Upper lobe of left lung (tissue), 6 donors: ENCODE data around the gene ONECUT1. TPM values are rescaled to one million over a fixed set of nuclear protein-coding genes. Genes with fewer than 3 reads are reported as not detected.

Source experiments
- ATAC-seq, 2 donors: fragments of 200-7000 bp; cut with Tn5 transposase; one replicate each; pipeline ENCODE4 v1.9.1; 2022; ENCODE audit warnings: mild to moderate bottlenecking in 2 of 2, moderate library complexity in 2 of 2; ENCODE audit not compliant: low FRiP score in 2 of 2
- DNase-seq, 2 donors: peaks; one replicate each; pipeline ENCODE4 v3.0.0-alpha.2; 2019 to 2020
- H3K27ac ChIP-seq, 4 donors: fragments of 200-600 bp; sonication (generic); one replicate each; pipeline ENCODE4 v1.5.1; 2016 to 2019
- H3K27me3 ChIP-seq, 4 donors: fragments of 200-600 bp; sonication (generic); one replicate each; pipeline ENCODE4 v1.5.1; 2017 to 2019
- H3K36me3 ChIP-seq, 4 donors: fragments of 200-600 bp; sonication (generic); one replicate each; pipeline ENCODE4 v1.5.1; 2016 to 2019
- H3K4me1 ChIP-seq, 4 donors: fragments of 200-600 bp; sonication (generic); one replicate each; pipeline ENCODE4 v1.5.1; 2018 to 2019
- H3K4me3 ChIP-seq, 4 donors: fragments of 200-600 bp; sonication (generic); one replicate each; pipeline ENCODE4 v1.5.1; 2017 to 2019; ENCODE audit warnings: mild to moderate bottlenecking in 2 of 4, moderate library complexity in 1 of 4
- H3K9me3 ChIP-seq, 4 donors: fragments of 200-600 bp; sonication (generic); one replicate each; pipeline ENCODE4 v1.5.1; 2018 to 2019
- CTCF ChIP-seq, 6 experiments: fragments of 450-650 bp in 4 of 6; fragments of 200-600 bp in 2 of 6; sonication (generic) in 2 of 6; IDR thresholded peaks; one replicate each; pipeline ENCODE4 v1.5.1; 2016 to 2019; ENCODE audit warnings: antibody characterized with exemption in 6 of 6
- EP300 ChIP-seq, 4 donors: sonication (generic); formaldehyde crosslinking; IDR thresholded peaks; one replicate each; pipeline ENCODE4 v1.5.1; 2017; ENCODE audit warnings: antibody characterized with exemption in 4 of 4, control low read depth in 2 of 4
- POLR2A ChIP-seq, 4 donors: fragments of 450-650 bp; IDR thresholded peaks; one replicate each; pipeline ENCODE4 v1.5.1; 2016 to 2017; ENCODE audit warnings: antibody characterized with exemption in 4 of 4, mild to moderate bottlenecking in 2 of 4
- POLR2AphosphoS5 ChIP-seq, 2 donors: sonication (generic); formaldehyde crosslinking; IDR thresholded peaks; one replicate each; pipeline ENCODE4 v1.5.1; 2017; ENCODE audit warnings: antibody characterized with exemption in 2 of 2
- WGBS, 2 donors: methylation state at CpG; one replicate each; pipeline ENCODE4 v1.1.5; 2017 to 2018; 5-methylcytosine and 5-hydroxymethylcytosine counted together
- total RNA-seq, 6 donors: library from RNA; depleted of rRNA in 4 of 6; stranded (reverse); fragments of >200 nt in 4 of 6; gene quantifications; one replicate each; pipeline versions ENCODE4 v1.1.0 to v1.2.1, GENCODE V29; 2016 to 2021
- donor health status: DM: no; HTN: no; CAD: no; lungs with moderate emphysema.
- donor health status: DM: no; HTN: yes; CAD: no; lungs with severe emphysema.

ONECUT1 gene
- total RNA-seq, 6 donors from 2014 or later: 0.17 TPM; not detected in 5

DNA sequence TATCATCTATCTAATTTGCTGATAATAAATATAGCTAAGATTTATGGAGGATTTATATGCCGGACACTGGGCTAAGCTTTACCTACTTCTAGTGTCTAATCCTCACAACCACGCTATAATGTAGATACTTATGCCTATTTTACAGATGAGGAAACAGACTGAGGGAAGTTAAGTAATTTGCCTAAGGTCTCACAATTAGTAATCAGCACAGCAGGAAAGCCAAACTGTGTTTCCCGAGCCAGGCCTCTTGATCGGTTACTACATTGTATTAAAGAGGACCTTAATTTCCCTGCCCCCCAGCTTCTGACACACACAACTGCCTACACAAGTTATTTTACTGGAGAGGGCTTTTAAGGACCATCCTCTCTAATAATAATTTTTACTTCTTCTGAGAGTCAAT lies 40.9 kb downstream of the ONECUT1 start:
- H3K27me3 ChIP-seq: no peaks in the 10 kb centered on the region
- ATAC-seq (no peak), DNase-seq (no peak)
- H3K4me1 ChIP-seq: peaks cover 0 to 4% (median 0%) of the 10 kb centered on the region in 4 donors
- no peak overlapping the region for H3K4me3 ChIP-seq
- H3K36me3 ChIP-seq: no peaks in the 10 kb centered on the region
- TF ChIP-seq POLR2A (IDR thresholded peaks at IDR 0.05) (no peak), CTCF (IDR thresholded peaks at IDR 0.05) (no peak), EP300 (IDR thresholded peaks at IDR 0.05) (no peak), POLR2AphosphoS5 (IDR thresholded peaks at IDR 0.05) (no peak)
- no peaks in the 10 kb centered on the region for H3K9me3 ChIP-seq
- H3K27ac ChIP-seq: no peak overlapping the region
- WGBS, 2 donors: 46 to 48% methylated on average over 4 of the region's 4 CpGs

DNA sequence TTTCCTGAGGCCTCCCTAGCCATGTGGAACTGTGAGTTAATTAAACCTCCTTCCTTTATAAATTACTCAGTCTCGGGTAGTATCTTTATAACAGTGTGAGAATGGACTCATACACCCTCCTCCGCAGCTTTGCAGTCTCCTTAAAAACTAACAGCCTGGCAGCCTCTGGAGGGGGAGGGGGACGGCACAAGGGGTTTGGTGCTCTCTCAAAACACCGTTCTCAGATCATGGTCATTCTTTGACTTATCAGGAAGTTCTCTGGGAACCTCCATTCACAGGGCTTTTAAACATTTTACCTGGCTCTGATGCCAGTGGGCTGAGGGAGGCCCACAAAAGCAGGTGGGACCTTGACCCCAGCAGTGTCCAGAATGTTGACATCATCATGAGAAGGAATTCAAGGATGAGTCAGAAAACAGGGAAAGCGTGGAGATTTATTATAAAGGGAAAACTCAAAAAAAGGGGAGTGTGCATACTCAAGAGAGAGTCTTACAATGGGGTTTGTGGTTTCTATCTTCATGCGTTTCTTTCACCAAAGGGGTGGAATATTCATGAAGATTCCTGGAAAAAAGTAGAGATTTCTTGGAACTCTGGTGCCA lies 43.9 kb downstream of the ONECUT1 start:
- DNase-seq: no peak
- Histone ChIP-seq H3K27me3 (no peaks in the 10 kb centered on the region), H3K4me1 (no peaks in the 10 kb centered on the region), H3K36me3 (no peaks in the 10 kb centered on the region), H3K4me3 (no peak overlapping the region), H3K27ac (no peak overlapping the region), H3K9me3 (no peaks in the 10 kb centered on the region)
- TF ChIP-seq CTCF (IDR thresholded peaks at IDR 0.05): no peak
- no peak for TF ChIP-seq POLR2AphosphoS5 (IDR thresholded peaks at IDR 0.05)
- TF ChIP-seq EP300 (IDR thresholded peaks at IDR 0.05): no peak
- TF ChIP-seq POLR2A (IDR thresholded peaks at IDR 0.05): no peak
- 68 to 84% methylated on average over 5 to 6 of the region's 6 CpGs for WGBS, 2 donors
- ATAC-seq: no peak

- 72 to 80% methylated on average over 12 of the region's 12 CpGs for WGBS, 2 donors
- TF ChIP-seq POLR2AphosphoS5 (IDR thresholded peaks at IDR 0.05) (no peak), EP300 (IDR thresholded peaks at IDR 0.05) (no peak), POLR2A (IDR thresholded peaks at IDR 0.05) (no peak), CTCF (IDR thresholded peaks at IDR 0.05) (no peak)
- ATAC-seq: no peak
- Histone ChIP-seq H3K27me3 (no peaks in the 10 kb centered on the region), H3K9me3 (no peaks in the 10 kb centered on the region), H3K4me1 (no peaks in the 10 kb centered on the region), H3K36me3 (no peaks in the 10 kb centered on the region), H3K27ac (no peak overlapping the region), H3K4me3 (no peak overlapping the region)
- DNase-seq: no peak
Measured at GRCh38 chr15:52745326-52746161, 44.6 kb downstream of the ONECUT1 start.

GRCh38 chr15:52738311-52738710 lies 51.8 kb downstream of the ONECUT1 start:
- no peak for ATAC-seq
- Histone ChIP-seq H3K9me3 (no peaks in the 10 kb centered on the region), H3K4me1 (peaks cover 0 to 7% (median 6%) of the 10 kb centered on the region in 4 donors), H3K27me3 (no peaks in the 10 kb centered on the region), H3K4me3 (no peak overlapping the region), H3K36me3 (no peaks in the 10 kb centered on the region), H3K27ac (no peak overlapping the region)
- TF ChIP-seq POLR2A (IDR thresholded peaks at IDR 0.05) (no peak), CTCF (IDR thresholded peaks at IDR 0.05) (no peak), EP300 (IDR thresholded peaks at IDR 0.05) (no peak), POLR2AphosphoS5 (IDR thresholded peaks at IDR 0.05) (no peak)
- DNase-seq: no peak
- 81% methylated on average over 4 of the region's 4 CpGs for WGBS, 2 donors
